Astrocyte (in vitro differentiated cells and primary cell): ENCODE data around the gene IER3. TPM values are rescaled to one million over a fixed set of nuclear protein-coding genes. Genes with fewer than 3 reads are reported as not detected.
A peak's percentile ranks its signal among the peaks of the same experiment; 100 is the strongest.

Source experiments
- DNase-seq: peaks from one replicate; pipeline ENCODE4 v3.0.0-alpha.2; 2010; ENCODE audit warnings: low read depth
- FAIRE-seq: peaks from 2 replicates; lab custom pipeline; 2011; peaks lifted over from hg19 to GRCh38; lab: Jason Lieb, UNC
- H2AFZ ChIP-seq: 2 replicates; pipeline ENCODE4 v1.6.0; 2012; ENCODE audit warnings: low read depth, low read length, inconsistent platforms
- H3K27ac ChIP-seq: 2 replicates; pipeline ENCODE4 v1.5.1; 2011; ENCODE audit warnings: low read depth, low read length, inconsistent platforms
- H3K27me3 ChIP-seq: 2 replicates; pipeline ENCODE4 v1.6.0; 2011; ENCODE audit warnings: low read length, inconsistent platforms; ENCODE audit not compliant: insufficient read depth
- H3K36me3 ChIP-seq: 2 replicates; pipeline ENCODE4 v1.5.1; 2011; ENCODE audit warnings: low read length, inconsistent platforms; ENCODE audit not compliant: insufficient read depth
- H3K4me1 ChIP-seq: 2 replicates; pipeline ENCODE4 v1.5.1; 2011; ENCODE audit warnings: low read length, inconsistent platforms; ENCODE audit not compliant: insufficient read depth
- H3K4me2 ChIP-seq: 2 replicates; pipeline ENCODE4 v1.6.0; 2012; ENCODE audit warnings: low read length, inconsistent platforms
- H3K4me3 ChIP-seq: 2 replicates; pipeline ENCODE4 v1.5.1; 2011; ENCODE audit warnings: low read depth, mild to moderate bottlenecking, low read length, inconsistent platforms; ENCODE audit not compliant: insufficient read depth
- H3K79me2 ChIP-seq: 2 replicates; pipeline ENCODE4 v1.6.0; 2012; ENCODE audit warnings: mild to moderate bottlenecking, low read length, inconsistent platforms; ENCODE audit not compliant: insufficient read depth
- H3K9ac ChIP-seq: 2 replicates; pipeline ENCODE4 v1.6.0; 2012; ENCODE audit warnings: mild to moderate bottlenecking, low read length, inconsistent platforms
- H3K9me3 ChIP-seq: 2 replicates; pipeline ENCODE4 v1.5.1; 2012; ENCODE audit warnings: low read depth, mild to moderate bottlenecking, low read length, inconsistent platforms; ENCODE audit not compliant: insufficient read depth
- H4K20me1 ChIP-seq: 2 replicates; pipeline ENCODE4 v1.6.0; 2012; ENCODE audit warnings: low read length, inconsistent platforms; ENCODE audit not compliant: insufficient read depth
- H3K27ac Mint-ChIP-seq: one replicate; pipeline ENCODE4 v1.8.0; 2021; ENCODE audit warnings: mild to moderate bottlenecking, mixed read lengths; ENCODE audit not compliant: unreplicated experiment
- H3K27me3 Mint-ChIP-seq: one replicate; pipeline ENCODE4 v1.8.0; 2021; ENCODE audit warnings: low read depth, mixed read lengths; ENCODE audit not compliant: unreplicated experiment
- H3K36me3 Mint-ChIP-seq: one replicate; pipeline ENCODE4 v1.8.0; 2021; ENCODE audit warnings: low read depth, mixed read lengths; ENCODE audit not compliant: unreplicated experiment
- H3K4me1 Mint-ChIP-seq: one replicate; pipeline ENCODE4 v1.8.0; 2021; ENCODE audit warnings: low read depth, mixed read lengths; ENCODE audit not compliant: unreplicated experiment
- H3K4me3 Mint-ChIP-seq: one replicate; pipeline ENCODE4 v1.8.0; 2021; ENCODE audit warnings: mild to moderate bottlenecking, moderate library complexity, mixed read lengths; ENCODE audit not compliant: unreplicated experiment
- H3K9me3 Mint-ChIP-seq: one replicate; pipeline ENCODE4 v1.8.0; 2021; ENCODE audit warnings: mild to moderate bottlenecking, mixed read lengths; ENCODE audit not compliant: unreplicated experiment
- CTCF ChIP-seq: IDR thresholded peaks from 2 replicates; pipeline ENCODE4 v1.5.1; 2011; ENCODE audit warnings: low read depth, mild to moderate bottlenecking, inconsistent platforms, low read length, moderate library complexity; ENCODE audit not compliant: insufficient read depth
- EZH2 ChIP-seq: IDR thresholded peaks from 2 replicates; pipeline ENCODE4 v1.6.1; 2012; ENCODE audit warnings: mild to moderate bottlenecking, low read length, inconsistent platforms; ENCODE audit not compliant: insufficient read depth
- total RNA-seq: library from RNA; stranded (reverse); gene quantifications from 2 replicates; pipeline ENCODE4 v1.2.1, GENCODE V29; 2021

Gene IER3
- total RNA-seq, 1 donor from 2014 or later = 221 TPM

GRCh38 chr6:30741063-30741779, 3.1 kb downstream of the IER3 start:
- peaks cover 29% of the 10 kb centered on the region for H3K4me1 Mint-ChIP-seq
- Histone ChIP-seq H3K4me1 (peaks cover 22% of the 10 kb centered on the region), H3K4me2 (peak overlapping the region; percentile 84), H3K4me3 (peak overlapping the region; percentile 96), H3K36me3 (peaks cover 9% of the 10 kb centered on the region), H3K9ac (peak overlapping the region; percentile 97), H3K79me2 (peaks cover 45% of the 10 kb centered on the region), H2AFZ (no peak overlapping the region), H3K9me3 (no peaks in the 10 kb centered on the region), H4K20me1 (peaks cover 33% of the 10 kb centered on the region), H3K27ac (peak overlapping the region; percentile 94), H3K27me3 (no peaks in the 10 kb centered on the region)
- H3K9me3 Mint-ChIP-seq = no peaks in the 10 kb centered on the region
- peaks cover 26% of the 10 kb centered on the region for H3K36me3 Mint-ChIP-seq
- TF ChIP-seq CTCF (no peak), EZH2 (no peak)
- H3K27me3 Mint-ChIP-seq = no peaks in the 10 kb centered on the region
- peak overlapping the region; percentile 99 for H3K27ac Mint-ChIP-seq
- no peak for FAIRE-seq
- DNase-seq = no peak
- H3K4me3 Mint-ChIP-seq = peak overlapping the region; percentile 88

- H3K9me3 ChIP-seq = no peaks in the 10 kb centered on the region
- no peak overlapping the region for H3K4me3 ChIP-seq
- peaks cover 50% of the 10 kb centered on the region for H3K79me2 ChIP-seq
- peak overlapping the region; percentile 88 for H3K4me3 Mint-ChIP-seq
- peak overlapping the region; percentile 99 for H3K27ac Mint-ChIP-seq
- H3K27ac ChIP-seq = peak overlapping the region; percentile 94
- no peaks in the 10 kb centered on the region for H3K27me3 ChIP-seq
- H3K36me3 ChIP-seq = peaks cover 9% of the 10 kb centered on the region
- no peaks in the 10 kb centered on the region for H3K9me3 Mint-ChIP-seq
- no peak overlapping the region for H2AFZ ChIP-seq
- no peak for TF ChIP-seq EZH2
- no peak for TF ChIP-seq CTCF
- H3K4me1 ChIP-seq = peaks cover 22% of the 10 kb centered on the region
- peaks cover 29% of the 10 kb centered on the region for H3K4me1 Mint-ChIP-seq
- peaks cover 26% of the 10 kb centered on the region for H3K36me3 Mint-ChIP-seq
- H3K9ac ChIP-seq = peak overlapping the region; percentile 97
- H4K20me1 ChIP-seq = peaks cover 33% of the 10 kb centered on the region
- H3K27me3 Mint-ChIP-seq = no peaks in the 10 kb centered on the region
- H3K4me2 ChIP-seq = peak overlapping the region; percentile 84
- DNase-seq (no peak), FAIRE-seq (no peak)
Measured at GRCh38 chr6:30740540-30740870, 3.8 kb downstream of the IER3 start.

- H3K79me2 ChIP-seq = peaks cover 39% of the 10 kb centered on the region
Measured at GRCh38 chr6:30738532-30738931, 5.8 kb downstream of the IER3 start.

More at GRCh38 chr6:30738532-30738931, 5.8 kb downstream of the IER3 start:
- no peak overlapping the region for H3K4me3 Mint-ChIP-seq
- peaks cover 29% of the 10 kb centered on the region for H3K4me1 Mint-ChIP-seq
- H3K27me3 Mint-ChIP-seq = no peaks in the 10 kb centered on the region
- peaks cover 26% of the 10 kb centered on the region for H4K20me1 ChIP-seq
- H3K4me1 ChIP-seq = peaks cover 22% of the 10 kb centered on the region
- FAIRE-seq = no peak
- no peak overlapping the region for H2AFZ ChIP-seq
- no peak overlapping the region for H3K27ac ChIP-seq
- no peak overlapping the region for H3K4me2 ChIP-seq
- H3K4me3 ChIP-seq = no peak overlapping the region
- no peak overlapping the region for H3K9ac ChIP-seq
- no peaks in the 10 kb centered on the region for H3K9me3 ChIP-seq
- no peaks in the 10 kb centered on the region for H3K27me3 ChIP-seq
- H3K9me3 Mint-ChIP-seq = no peaks in the 10 kb centered on the region
- no peak overlapping the region for H3K27ac Mint-ChIP-seq
- H3K36me3 ChIP-seq = peaks cover 12% of the 10 kb centered on the region
- H3K36me3 Mint-ChIP-seq = peaks cover 30% of the 10 kb centered on the region
- TF ChIP-seq CTCF = no peak
- no peak for TF ChIP-seq EZH2
- DNase-seq = no peak
